Tibial artery (tissue), 4 donors: ENCODE results near the gene CACNA1B.

Source experiments
- DNase-seq, 2 donors: peaks; one replicate each; pipeline ENCODE4 v3.0.0-alpha.2; 2019
- H3K27ac ChIP-seq, 2 donors: fragments of 200-600 bp; sonication (generic) in 1 of 2; 1 replicate in 1 of 2; 2 replicates in 1 of 2; pipeline ENCODE4 v1.5.1; 2018 to 2019; ENCODE audit warnings: mild to moderate bottlenecking in 1 of 2
- H3K27me3 ChIP-seq, 2 donors: fragments of 200-600 bp; sonication (generic) in 1 of 2; one replicate each; pipeline versions ENCODE4 v1.5.1 to v1.6.0; 2016 to 2019
- H3K36me3 ChIP-seq, 3 donors: fragments of 200-600 bp; sonication (generic) in 2 of 3; one replicate each; pipeline ENCODE4 v1.5.1; 2016 to 2019; ENCODE audit warnings: mild to moderate bottlenecking in 2 of 3
- H3K4me1 ChIP-seq, 4 donors: fragments of 200-600 bp; sonication (generic) in 2 of 4; 1 replicate in 3 of 4; 2 replicates in 1 of 4; pipeline ENCODE4 v1.5.1; 2016 to 2019
- H3K4me3 ChIP-seq, 2 donors: fragments of 200-600 bp; sonication (generic) in 1 of 2; 1 replicate in 1 of 2; 2 replicates in 1 of 2; pipeline ENCODE4 v1.5.1; 2018 to 2019; ENCODE audit warnings: mild to moderate bottlenecking in 2 of 2
- H3K9me3 ChIP-seq, 3 donors: fragments of 200-600 bp; sonication (generic) in 1 of 3; one replicate each; pipeline ENCODE4 v1.5.1; 2016 to 2019
- CTCF ChIP-seq, 2 experiments: fragments of 200-600 bp in 1 of 2; fragments of 450-650 bp in 1 of 2; IDR thresholded peaks; one replicate each; pipeline ENCODE4 v1.5.1; 2017 to 2019; ENCODE audit warnings: antibody characterized with exemption in 2 of 2, mild to moderate bottlenecking in 1 of 2, moderate library complexity in 1 of 2
- intact Hi-C: fragments of 100-400 bp; cut with DNase I; formaldehyde crosslinking; loops from one replicate; pipeline ENCODE4 v1.15.0; 2023; ENCODE audit warnings: low total_unique reads

The CACNA1B gene

GRCh38 chr9:137970098-137970497 lies 92.5 kb downstream of the CACNA1B start:
- no peaks in the 10 kb centered on the region for H3K9me3 ChIP-seq
- TF ChIP-seq CTCF (IDR thresholded peaks at IDR 0.05), result no peak
- DNase-seq, result no peak
- H3K4me3 ChIP-seq, result no peak overlapping the region
- peaks cover 0 to 25% of the 10 kb centered on the region in 2 donors for H3K27me3 ChIP-seq
- intact Hi-C loops, result no loop called here
- no peaks in the 10 kb centered on the region for H3K36me3 ChIP-seq
- no peak overlapping the region for H3K27ac ChIP-seq
- no peaks in the 10 kb centered on the region for H3K4me1 ChIP-seq

GRCh38 chr9:137970686-137971476 lies 93.3 kb downstream of the CACNA1B start:
- Histone ChIP-seq H3K4me1 (no peaks in the 10 kb centered on the region), H3K4me3 (no peak overlapping the region), H3K9me3 (no peaks in the 10 kb centered on the region), H3K27me3 (peaks cover 0 to 26% of the 10 kb centered on the region in 2 donors), H3K27ac (no peak overlapping the region), H3K36me3 (no peaks in the 10 kb centered on the region)
- peak; percentile 12 to 35 for DNase-seq
- intact Hi-C loops, result no loop called here
- no peak for TF ChIP-seq CTCF (IDR thresholded peaks at IDR 0.05)

- no peak overlapping the region for H3K27ac ChIP-seq
- no peak for TF ChIP-seq CTCF (IDR thresholded peaks at IDR 0.05)
- no peaks in the 10 kb centered on the region for H3K4me1 ChIP-seq
- no peaks in the 10 kb centered on the region for H3K36me3 ChIP-seq
- peaks cover 0 to 27% of the 10 kb centered on the region in 2 donors for H3K27me3 ChIP-seq
- H3K9me3 ChIP-seq, result no peaks in the 10 kb centered on the region
- peak; percentile 18 to 42 for DNase-seq
- H3K4me3 ChIP-seq, result no peak overlapping the region
- intact Hi-C loops, result no loop called here
Measured at GRCh38 chr9:137971477-137972138, 94.0 kb downstream of the CACNA1B start.

GRCh38 chr9:137972355-137972987 lies 94.9 kb downstream of the CACNA1B start:
- H3K4me3 ChIP-seq, result no peak overlapping the region
- H3K9me3 ChIP-seq, result no peaks in the 10 kb centered on the region
- intact Hi-C loops, result no loop called here
- H3K4me1 ChIP-seq, result no peaks in the 10 kb centered on the region
- DNase-seq, result peak; percentile 10 to 34
- peaks cover 0 to 27% of the 10 kb centered on the region in 2 donors for H3K27me3 ChIP-seq
- H3K36me3 ChIP-seq, result no peaks in the 10 kb centered on the region
- no peak for TF ChIP-seq CTCF (IDR thresholded peaks at IDR 0.05)
- H3K27ac ChIP-seq, result no peak overlapping the region

- no peak for TF ChIP-seq CTCF (IDR thresholded peaks at IDR 0.05)
- no peaks in the 10 kb centered on the region for H3K4me1 ChIP-seq
- no peaks in the 10 kb centered on the region for H3K9me3 ChIP-seq
- H3K27ac ChIP-seq, result no peak overlapping the region
- intact Hi-C loops, result no loop called here
- peaks cover 0 to 27% of the 10 kb centered on the region in 2 donors for H3K27me3 ChIP-seq
- no peaks in the 10 kb centered on the region for H3K36me3 ChIP-seq
- no peak overlapping the region for H3K4me3 ChIP-seq
- peak in 1 of 2 donors; percentile 41 for DNase-seq
Measured at GRCh38 chr9:137972988-137973470, 95.4 kb downstream of the CACNA1B start.
